ENCODE data around the gene RAB8A. TPM values are rescaled to one million over a fixed set of nuclear protein-coding genes. Genes with fewer than 3 reads are reported as not detected.

RAB8A gene
- polyA plus RNA-seq (ENCODE audit: insufficient read length in 12 of 12), result 10 to 100 TPM in 11 of 12 donors, not detected in 1; 18.9 to 90.2 (median 34.4) TPM
- long read RNA-seq, donor 1, transcript RAB8A-201 (8 exons, 2,827 nt), result major isoform, 45 of 102 reads
- long read RNA-seq, donor 1, partial matches to known transcripts, result 54 of 102 reads
- long read RNA-seq, donor 1, other reads (novel, unspliced or antisense), result 0 of 102 reads
- long read RNA-seq, donor 2, transcript RAB8A-201 (8 exons, 2,827 nt), result major isoform, 21 of 22 reads
- long read RNA-seq, donor 2, partial matches to known transcripts, result 0 of 22 reads
- long read RNA-seq, donor 2, other reads (novel, unspliced or antisense), result 0 of 22 reads
- long read RNA-seq, donor 3, transcript RAB8A-201 (8 exons, 2,827 nt), result major isoform, 11 of 18 reads
- long read RNA-seq, donor 3, partial matches to known transcripts, result 6 of 18 reads
- long read RNA-seq, donor 3, other reads (novel, unspliced or antisense), result 0 of 18 reads
- long read RNA-seq, donor 4, transcript RAB8A-201 (8 exons, 2,827 nt), result major isoform, 5 of 5 reads
- long read RNA-seq, donor 4, partial matches to known transcripts, result 0 of 5 reads
- long read RNA-seq, donor 4, other reads (novel, unspliced or antisense), result 0 of 5 reads
- long read RNA-seq, donor 5, transcript RAB8A-201 (8 exons, 2,827 nt), result major isoform, 23 of 25 reads
- long read RNA-seq, donor 5, partial matches to known transcripts, result 0 of 25 reads
- long read RNA-seq, donor 5, other reads (novel, unspliced or antisense), result 0 of 25 reads
- long read RNA-seq, donor 6, transcript RAB8A-201 (8 exons, 2,827 nt), result major isoform, 6 of 7 reads
- long read RNA-seq, donor 6, partial matches to known transcripts, result 0 of 7 reads
- long read RNA-seq, donor 6, other reads (novel, unspliced or antisense), result 0 of 7 reads
- long read RNA-seq, donor 7, transcript RAB8A-201 (8 exons, 2,827 nt), result major isoform, 7 of 8 reads
- long read RNA-seq, donor 7, partial matches to known transcripts, result 0 of 8 reads
- long read RNA-seq, donor 7, other reads (novel, unspliced or antisense), result 0 of 8 reads
- long read RNA-seq, donor 8, transcript RAB8A-201 (8 exons, 2,827 nt), result major isoform, 12 of 13 reads
- long read RNA-seq, donor 8, partial matches to known transcripts, result 0 of 13 reads
- long read RNA-seq, donor 8, other reads (novel, unspliced or antisense), result 0 of 13 reads
- long read RNA-seq, donor 9, transcript RAB8A-201 (8 exons, 2,827 nt), result major isoform, 12 of 14 reads
- long read RNA-seq, donor 9, partial matches to known transcripts, result 0 of 14 reads
- long read RNA-seq, donor 9, other reads (novel, unspliced or antisense), result 0 of 14 reads
- long read RNA-seq, donor 10, transcript RAB8A-201 (8 exons, 2,827 nt), result major isoform, 11 of 13 reads
- long read RNA-seq, donor 10, partial matches to known transcripts, result 0 of 13 reads
- long read RNA-seq, donor 10, other reads (novel, unspliced or antisense), result 0 of 13 reads
- long read RNA-seq, donor 11, transcript RAB8A-201 (8 exons, 2,827 nt), result major isoform, 12 of 12 reads
- long read RNA-seq, donor 11, partial matches to known transcripts, result 0 of 12 reads
- long read RNA-seq, donor 11, other reads (novel, unspliced or antisense), result 0 of 12 reads

DNA sequence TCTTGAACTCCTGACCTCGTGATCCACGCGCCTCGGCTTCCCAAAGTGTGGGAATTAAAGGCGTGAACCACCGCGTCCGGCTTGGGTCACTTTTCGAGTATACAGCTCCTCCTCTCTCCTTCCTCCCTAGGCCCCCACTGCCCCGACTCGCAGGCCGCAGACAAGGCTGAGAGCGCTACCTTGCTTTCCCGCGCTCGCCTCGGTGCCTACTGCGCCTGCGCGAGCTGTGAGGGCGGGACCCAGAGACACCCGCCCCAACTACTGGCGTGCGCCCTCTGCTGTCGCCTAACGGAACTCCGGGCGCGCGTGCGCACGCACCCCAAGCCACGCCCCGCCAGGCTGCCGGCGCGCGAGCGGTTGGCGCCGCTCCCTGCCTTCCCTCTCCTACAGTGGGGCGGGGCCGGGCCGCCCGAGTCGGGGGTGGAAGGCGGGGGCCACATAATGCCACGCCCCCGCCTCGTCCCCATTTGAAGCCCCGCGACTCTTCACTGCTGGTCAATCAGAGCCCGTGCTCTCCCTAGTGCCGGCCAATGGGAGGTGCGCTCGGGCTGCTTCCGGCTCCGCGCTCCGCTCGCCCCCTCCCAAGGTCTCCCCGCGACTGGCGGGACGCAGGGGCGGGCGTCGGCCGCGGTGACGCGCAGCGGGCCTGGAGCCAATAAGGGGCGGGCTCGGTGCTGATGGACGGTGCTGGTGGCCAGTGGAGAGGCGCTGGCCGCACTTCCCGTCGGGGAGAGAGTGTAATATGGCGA is at the start of gene RAB8A:
RAB8A (plus strand) TSS at position 730 of the 749 bp plus-strand sequence; CDS start at position 743, 13 bp downstream.
- DNase-seq, result peak; percentile 98

- no peak for DNase-seq
Observed at GRCh38 chr19:16061943-16062342, 49.7 kb upstream of the RAB8A start.

DNA sequence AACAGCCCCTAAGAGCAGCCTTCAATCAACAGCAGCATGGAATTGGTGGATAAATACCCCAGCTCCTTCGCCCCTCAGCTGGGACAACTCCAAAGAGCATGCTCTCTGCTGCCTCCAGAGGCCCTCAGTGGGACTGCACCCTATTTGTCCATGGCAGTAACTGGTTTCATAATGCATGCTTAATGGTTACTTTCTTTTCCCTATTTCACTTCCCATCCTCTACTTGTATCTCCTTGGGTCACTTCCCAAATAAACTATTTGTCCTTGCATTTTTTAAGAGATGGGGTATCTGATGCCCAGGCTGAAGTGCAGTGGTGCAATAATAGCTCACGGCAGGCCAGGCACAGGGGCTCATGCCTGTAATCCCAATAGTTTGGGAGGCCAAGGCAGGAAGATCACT is 48.9 kb upstream of the RAB8A start:
- no peak for DNase-seq

DNA sequence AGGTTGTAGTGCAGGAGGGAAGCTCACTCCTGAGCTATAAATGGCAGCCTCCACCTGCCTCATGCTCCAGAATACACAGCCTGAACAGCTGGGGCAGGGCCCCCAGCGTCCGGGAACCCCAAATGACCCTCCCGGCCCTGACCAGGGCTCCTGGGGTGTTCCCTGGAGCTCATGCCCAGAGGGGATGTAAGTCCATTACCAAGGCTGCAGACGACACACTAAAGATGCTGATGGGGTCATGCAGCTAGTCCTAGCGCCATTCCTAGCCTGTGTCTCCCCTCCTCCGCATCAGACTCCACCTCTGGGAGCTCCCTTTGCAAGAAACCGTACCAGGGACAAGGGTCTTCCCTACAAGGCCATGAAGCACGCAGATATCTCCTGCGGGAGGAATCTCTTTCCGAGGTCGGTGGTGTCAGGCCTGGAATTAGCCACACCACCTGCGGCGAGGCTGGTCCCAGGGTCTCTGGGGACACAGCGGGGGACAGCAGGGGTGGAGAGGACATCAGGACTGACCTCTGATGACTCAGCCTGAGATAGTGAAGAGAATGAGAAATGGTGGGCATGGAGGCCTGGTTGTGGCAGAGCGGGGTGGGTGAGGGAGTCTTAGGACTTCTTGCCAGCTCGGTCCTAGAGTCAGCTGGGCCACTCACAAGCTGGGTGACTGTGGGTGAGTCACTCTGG is 47.3 kb upstream of the RAB8A start:
- DNase-seq, result no peak

DNA sequence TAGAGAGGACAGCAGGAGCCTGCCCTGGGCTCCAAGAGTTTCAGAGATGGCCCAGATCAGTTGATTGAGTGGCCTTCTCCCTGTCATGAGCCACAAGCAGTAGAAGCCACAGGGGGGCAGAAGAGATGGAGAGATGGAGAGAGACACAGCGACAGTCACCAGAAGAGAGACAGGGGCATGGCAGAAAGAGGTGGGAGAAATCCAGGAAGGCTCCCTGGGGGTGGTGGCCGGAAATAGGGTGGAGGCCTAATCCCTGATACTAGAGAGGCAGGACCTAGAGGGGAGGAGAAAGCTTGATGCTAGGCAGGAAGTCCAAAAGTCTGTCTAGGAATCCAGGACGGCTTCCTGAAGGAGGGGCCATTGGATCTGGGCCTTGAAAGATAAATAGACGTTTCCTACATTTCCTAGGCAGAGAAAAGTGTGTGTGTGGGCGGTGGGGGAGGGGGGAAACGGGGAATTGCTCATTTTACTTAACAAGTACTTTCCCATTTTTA is 45.0 kb upstream of the RAB8A start:
- DNase-seq, result no peak

DNA sequence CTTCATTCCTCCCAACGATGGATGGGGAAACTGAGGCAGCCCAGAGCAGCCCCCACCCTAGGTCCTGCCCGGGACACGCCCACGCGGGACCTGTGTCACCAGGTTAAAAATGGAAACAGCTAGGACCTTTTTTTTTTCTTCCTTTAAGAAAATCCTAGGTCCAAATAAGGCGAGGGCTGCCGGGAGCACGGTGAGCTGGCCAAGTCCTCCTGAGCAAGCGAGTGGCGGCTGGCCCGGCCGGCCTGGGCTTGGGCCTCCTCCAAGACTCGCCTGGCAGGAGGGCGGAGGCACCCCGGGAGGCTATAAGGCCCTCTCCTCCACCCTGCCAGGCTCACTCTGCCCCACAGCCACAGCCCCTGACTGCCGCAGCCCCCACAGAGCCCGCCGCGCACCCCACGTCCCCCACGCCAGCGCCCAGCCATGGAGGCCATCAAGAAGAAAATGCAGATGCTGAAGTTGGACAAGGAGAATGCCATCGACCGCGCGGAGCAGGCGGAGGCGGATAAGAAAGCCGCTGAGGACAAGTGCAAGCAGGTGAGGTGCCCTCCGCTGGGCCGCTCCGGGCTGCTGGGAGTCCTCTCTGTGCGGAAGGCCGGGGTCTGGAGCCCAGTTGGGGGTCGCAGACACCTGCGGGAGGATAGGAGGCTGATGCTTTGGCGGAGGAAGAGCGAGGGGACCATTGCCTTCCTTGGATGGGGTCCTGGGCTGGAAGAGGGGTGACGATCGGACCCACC is 44.3 kb upstream of the RAB8A start:
- no peak for DNase-seq

DNA sequence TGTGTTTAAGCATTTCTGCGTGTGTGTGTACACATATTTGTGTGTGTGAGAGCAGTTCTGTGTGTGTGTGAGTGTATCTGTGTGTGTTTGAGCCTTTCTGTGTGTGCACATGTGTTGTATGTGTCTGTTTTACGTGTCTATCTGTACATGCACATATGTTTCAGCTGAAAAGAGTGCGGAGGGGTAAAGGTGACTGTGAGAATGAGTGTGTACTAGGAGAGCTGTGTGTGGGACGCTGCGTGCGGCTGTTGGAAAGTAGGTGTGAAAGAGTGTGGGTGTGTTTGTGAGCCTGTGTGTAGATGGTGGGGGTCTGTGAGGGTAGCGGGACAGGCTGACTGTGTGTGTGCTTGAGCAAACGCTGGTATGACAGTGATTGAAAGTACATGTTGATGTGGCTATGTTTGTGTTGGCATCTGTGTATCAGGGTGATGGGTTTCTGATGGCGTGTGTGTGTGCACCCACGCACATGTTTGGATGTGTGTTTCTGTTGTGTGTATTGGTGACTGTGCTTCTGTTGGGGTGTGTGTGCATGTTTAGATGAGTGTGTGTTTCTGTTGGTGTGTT is 42.9 kb upstream of the RAB8A start:
- DNase-seq, result no peak

- DNase-seq, result no peak
Observed at GRCh38 chr19:16069813-16070365, 41.8 kb upstream of the RAB8A start.

- DNase-seq, result no peak
Observed at GRCh38 chr19:16070366-16070990, 41.2 kb upstream of the RAB8A start.

- no peak for DNase-seq
Observed at GRCh38 chr19:16071072-16071691, 40.5 kb upstream of the RAB8A start.

DNA sequence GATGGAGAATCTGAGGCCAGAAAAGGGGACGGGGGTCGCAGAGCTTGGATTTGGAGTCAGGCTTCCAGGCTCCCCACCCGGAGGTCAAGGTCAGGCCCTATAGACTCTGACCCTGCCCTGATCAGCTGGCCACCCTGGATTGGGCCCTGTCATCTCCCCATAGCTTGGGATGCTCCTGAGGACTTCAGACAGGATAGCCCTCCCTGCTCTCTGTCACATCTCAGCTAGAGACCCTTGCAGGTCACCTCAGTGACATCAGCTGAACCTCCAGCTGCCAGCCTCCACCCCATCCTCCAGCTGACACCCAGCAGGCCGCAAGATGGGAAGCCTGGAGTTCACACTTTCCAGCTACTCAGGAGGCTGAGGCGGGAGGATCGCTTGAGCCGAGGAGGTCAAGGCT is 38.2 kb upstream of the RAB8A start:
- no peak for DNase-seq

GRCh38 chr19:16073988-16074387 is 37.7 kb upstream of the RAB8A start:
- DNase-seq, result no peak

- DNase-seq, result no peak
Observed at GRCh38 chr19:16074488-16075365, 37.0 kb upstream of the RAB8A start.

DNA sequence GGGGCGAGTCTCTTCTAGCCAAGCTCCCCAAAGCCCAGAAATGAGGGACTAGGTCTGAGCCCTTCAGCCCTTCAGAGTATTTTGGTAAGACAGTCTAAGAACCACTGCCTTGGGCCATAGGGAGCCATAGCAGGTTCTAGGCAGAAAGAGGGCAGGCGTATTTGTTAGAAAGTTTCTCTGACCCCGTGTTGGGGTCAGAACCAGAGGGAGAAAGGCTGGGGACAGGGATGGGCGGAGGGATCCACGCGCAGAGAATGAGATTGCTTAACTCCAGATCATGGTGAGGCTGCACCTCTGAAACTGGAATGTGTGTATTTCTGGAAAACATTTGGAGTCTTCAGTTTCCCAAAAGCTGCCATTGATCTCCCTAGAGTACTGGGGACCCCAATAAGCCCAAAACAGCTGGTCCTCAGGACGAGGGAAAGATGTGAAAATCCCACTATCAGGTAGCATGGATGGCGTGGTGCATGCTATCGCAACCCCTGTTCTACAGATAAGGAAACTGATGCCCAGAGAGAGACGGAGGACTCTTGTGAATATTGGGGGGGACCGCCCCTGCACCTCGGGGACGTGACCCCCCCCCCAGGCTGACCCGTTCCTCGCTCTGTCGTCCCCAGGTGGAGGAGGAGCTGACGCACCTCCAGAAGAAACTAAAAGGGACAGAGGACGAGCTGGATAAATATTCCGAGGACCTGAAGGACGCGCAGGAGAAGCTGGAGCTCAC is 36.1 kb upstream of the RAB8A start:
- no peak for DNase-seq

GRCh38 chr19:16076154-16076957 is 35.3 kb upstream of the RAB8A start, which contains the start of gene TPM4:
TPM4 (plus strand) TSS chr19:16076495; CDS start chr19:16076566, 71 bp downstream.
- peak; percentile 95 for DNase-seq

Data from muscle of arm (tissue), 14 donors.